Right renal pelvis (tissue), 4 donors: ENCODE measurements around the gene VEGFB. TPM values are rescaled to one million over a fixed set of nuclear protein-coding genes. Genes with fewer than 3 reads are reported as not detected.

Experiments
- DNase-seq, 4 donors: peaks; one replicate each; pipeline ENCODE4 v3.0.0-alpha.2; 2013; ENCODE audit warnings: low read depth in 4 of 4, low spot score in 3 of 4, missing footprints in 1 of 4
- polyA plus RNA-seq, 4 donors: library from polyadenylated mRNA; unstranded; fragments of 120-200 nt; gene quantifications; one replicate each; pipeline ENCODE4 v1.2.1, GENCODE V29; 2013; ENCODE audit not compliant: insufficient read length in 4 of 4

VEGFB gene
- polyA plus RNA-seq, 4 donors = 80.7 to 98.7 (median 93.8) TPM

DNA sequence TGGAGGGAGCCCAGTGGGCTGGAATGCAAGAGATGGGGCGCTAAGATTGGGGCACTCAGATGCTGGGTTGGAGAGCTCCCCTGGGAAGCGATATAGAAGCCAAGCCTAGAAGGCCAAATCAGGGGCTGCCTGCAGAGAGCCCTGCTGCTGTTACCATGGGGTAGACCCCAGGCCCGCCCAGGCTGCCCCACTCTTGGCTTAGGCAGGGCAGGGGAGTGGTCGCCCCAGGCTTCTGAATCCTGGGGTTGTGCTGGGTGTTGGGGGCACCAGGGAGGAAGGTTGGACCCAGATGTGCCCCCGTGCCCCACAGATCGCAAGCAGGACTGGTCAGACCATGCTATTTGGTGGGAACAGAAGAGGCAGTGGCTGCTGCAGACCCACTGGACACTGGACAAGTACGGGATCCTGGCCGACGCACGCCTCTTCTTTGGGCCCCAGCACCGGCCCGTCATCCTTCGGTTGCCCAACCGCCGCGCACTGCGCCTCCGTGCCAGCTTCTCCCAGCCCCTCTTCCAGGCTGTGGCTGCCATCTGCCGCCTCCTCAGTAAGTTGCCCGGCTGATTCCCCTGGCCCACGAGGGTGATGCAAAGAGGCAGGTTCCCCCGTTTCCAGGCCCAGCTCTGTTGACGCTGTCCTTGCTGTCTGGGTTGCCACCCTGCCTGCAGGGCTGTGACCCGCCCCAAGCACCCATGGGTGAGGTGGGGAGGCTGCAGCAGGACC is 23.9 kb upstream of the VEGFB start:
- no peak for DNase-seq

- no peak for DNase-seq
Measured at GRCh38 chr11:64211181-64211872, 23.1 kb upstream of the VEGFB start.

GRCh38 chr11:64216879-64217278 is 17.5 kb upstream of the VEGFB start:
- no peak for DNase-seq

DNA sequence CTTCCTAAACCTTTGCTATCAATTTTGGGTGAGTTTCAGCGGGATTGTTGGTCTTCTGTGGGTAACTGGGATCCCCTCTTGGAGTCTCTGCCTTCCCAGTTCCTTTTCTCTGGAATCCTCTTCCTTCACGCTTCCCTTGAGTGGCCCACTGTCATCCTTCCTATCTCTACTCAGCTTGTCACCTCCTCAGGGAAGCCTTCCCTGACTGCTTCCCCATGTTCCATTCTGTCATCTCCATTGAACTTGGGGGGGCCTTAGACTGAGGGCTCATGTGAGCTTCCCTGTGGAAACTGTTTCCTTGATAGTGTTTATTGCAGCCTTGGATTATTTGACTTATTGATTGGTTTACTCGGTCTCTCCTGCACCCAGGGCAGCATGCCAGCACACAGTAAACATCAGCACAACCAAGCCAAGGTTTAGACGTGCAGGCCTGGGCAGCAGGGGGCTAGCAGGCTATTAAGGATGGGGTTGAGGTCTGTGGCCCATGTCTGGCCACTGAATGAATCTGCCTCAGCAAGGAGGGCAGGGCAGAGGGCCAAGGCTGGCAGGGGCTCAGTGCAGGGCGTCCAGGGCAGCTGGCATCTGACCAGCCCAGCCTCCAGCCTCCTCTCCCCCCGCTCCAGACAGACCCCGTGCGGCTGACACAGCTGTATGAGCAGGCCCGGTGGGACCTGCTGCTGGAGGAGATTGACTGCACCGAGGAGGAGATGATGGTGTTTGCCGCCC is 15.6 kb upstream of the VEGFB start:
- DNase-seq = no peak

- DNase-seq = no peak
Measured at GRCh38 chr11:64219354-64219684, 15.1 kb upstream of the VEGFB start.

DNA sequence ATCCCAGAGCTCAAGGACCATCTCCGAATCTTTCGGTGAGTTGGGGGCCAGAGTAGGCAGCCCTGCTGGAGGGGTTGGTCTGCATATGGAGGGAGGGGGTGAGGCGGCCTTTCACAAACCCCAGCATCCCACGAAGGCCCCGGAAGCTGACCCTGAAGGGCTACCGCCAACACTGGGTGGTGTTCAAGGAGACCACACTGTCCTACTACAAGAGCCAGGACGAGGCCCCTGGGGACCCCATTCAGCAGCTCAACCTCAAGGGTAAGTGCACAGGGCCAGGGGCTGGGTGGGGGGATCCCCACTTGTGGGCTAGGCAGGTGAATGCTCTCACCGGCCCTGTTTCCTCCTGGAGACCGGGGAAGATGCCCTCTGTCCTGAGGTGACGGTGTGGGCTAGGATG is 14.6 kb upstream of the VEGFB start:
- DNase-seq = no peak

DNA sequence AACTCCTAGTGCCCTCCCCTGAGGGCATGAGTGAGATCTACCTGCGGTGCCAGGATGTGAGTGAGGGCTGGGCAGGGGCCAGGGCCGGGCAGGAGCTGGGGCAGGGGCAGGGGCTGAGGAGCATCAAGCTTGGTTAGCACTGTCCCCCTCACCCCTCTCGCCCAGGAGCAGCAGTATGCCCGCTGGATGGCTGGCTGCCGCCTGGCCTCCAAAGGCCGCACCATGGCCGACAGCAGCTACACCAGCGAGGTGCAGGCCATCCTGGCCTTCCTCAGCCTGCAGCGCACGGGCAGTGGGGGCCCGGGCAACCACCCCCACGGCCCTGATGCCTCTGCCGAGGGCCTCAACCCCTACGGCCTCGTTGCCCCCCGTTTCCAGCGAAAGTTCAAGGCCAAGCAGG is 14.1 kb upstream of the VEGFB start:
- no peak for DNase-seq

DNA sequence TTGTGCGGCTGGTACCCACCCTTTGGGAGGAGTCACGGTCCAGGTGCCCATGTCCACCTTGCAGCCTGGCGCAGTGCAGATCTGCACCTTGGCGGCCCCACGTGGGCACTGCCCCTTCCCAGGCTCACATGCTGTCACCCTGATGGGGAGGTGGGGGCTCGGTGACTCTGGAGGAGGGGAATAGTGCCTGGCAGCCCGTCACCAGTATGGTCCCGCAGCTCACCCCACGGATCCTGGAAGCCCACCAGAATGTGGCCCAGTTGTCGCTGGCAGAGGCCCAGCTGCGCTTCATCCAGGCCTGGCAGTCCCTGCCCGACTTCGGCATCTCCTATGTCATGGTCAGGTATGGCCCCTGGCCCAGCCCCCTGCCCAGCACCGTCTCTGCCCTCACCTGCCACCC is 13.6 kb upstream of the VEGFB start:
- no peak for DNase-seq

DNA sequence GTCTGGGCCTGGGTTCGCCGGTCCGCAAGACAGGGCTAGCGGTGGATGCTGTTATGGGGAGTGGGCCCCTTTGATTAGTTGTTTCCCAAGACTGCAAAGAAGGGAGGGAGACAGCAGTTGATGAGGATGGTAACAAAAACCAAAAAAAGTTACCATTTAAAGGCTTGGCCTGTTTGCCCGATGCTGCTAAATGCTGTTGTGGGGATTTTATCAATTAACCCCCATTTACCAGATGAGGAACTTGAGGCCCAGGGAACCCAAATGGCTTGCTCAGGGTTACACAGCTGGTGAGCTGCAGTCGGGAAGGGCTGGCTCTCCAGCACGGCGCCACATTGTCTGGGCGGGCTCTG is 11.8 kb upstream of the VEGFB start:
- DNase-seq = no peak

DNA sequence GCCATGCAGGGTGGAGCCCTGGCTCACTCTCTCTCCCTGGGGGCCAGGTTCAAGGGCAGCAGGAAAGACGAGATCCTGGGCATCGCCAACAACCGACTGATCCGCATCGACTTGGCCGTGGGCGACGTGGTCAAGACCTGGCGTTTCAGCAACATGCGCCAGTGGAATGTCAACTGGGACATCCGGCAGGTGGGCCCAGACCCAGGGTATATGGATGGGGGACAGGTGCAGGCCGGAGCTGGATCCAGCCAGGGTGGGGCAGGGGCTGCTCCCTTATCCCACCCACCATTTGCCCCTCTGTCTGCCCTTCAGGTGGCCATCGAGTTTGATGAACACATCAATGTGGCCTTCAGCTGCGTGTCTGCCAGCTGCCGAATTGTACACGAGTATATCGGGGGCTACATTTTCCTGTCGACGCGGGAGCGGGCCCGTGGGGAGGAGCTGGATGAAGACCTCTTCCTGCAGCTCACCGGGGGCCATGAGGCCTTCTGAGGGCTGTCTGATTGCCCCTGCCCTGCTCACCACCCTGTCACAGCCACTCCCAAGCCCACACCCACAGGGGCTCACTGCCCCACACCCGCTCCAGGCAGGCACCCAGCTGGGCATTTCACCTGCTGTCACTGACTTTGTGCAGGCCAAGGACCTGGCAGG is 11.3 kb upstream of the VEGFB start:
- no peak for DNase-seq

DNA sequence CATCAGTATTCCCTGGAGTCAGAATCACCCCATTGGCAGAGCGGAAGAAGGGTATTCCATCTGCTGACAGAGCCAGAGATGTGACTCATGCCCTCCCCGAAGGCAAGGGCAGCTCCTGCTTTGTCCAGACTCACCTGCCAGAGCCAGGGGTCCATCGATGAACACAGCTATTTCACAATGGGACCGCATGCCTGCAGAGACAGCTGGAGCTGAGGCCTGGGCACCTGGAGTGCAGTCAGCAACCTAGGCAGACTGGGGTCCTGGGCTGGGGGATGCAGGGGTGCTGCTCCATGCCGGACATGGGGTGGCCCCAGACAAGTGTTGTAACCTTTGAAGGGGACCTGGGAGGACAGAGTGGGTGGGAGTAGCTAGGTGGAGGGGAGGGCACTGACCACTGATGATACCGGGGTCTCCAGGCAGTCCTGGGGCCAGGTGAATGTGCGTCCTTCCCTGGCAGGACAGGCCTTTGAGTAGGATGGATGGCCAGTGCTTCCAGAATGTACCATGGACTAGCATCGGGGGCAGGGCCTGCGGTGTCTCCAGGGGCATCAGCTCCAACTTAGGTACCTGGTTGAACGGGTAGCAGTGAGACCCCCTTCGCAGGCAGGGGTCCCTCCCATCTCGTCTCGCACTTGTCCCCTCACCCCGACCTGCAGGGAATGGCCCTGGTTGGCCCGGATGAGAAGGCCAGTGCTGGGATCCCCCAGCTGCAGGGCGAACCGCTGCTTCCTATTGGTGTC is 10.1 kb upstream of the VEGFB start:
- DNase-seq = no peak

- no peak for DNase-seq
Measured at GRCh38 chr11:64224891-64225607, 9.3 kb upstream of the VEGFB start.

DNA sequence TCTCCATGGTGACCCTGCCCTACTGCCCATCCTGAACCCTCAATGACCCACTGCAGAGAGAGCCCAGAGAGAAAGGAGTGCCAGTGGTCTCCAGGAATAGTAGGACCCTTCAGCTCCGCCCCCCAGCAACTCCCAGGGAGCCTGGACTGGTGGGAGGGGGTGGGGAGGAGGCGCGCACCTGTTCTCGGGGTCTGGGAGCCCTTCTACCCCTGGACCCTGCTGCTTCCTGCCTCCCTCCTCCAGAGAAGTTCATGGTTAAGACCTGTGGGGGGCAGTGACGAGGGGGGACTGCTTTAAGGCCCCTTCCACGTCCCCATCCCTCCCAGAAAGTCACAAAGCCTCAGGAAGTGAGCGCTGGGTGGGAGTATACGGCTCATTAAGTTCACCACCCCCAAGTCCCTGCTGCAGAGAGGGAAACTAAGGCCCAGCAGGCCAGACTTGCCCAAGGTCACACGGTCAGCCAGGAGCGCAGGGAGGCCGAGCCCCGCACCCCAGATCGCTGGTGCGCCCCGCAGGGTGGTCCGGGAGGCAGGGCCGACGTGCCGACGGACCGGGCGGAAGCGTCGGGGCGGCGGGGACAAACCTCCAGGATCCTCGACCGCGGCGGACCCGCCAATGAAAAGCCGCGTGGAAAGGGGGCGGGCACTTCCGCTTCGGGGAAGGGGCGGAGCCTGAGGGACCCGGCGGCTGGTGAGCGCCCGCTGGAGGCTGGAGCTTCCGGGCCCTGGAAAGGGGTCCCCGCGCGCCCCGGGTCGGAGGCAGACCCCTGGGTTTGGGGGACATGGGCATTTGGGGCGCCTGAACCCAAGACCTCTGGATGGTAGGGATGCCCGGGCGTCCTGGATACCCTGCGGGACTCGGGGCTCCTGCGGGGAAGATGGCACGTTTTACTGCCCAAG is 8.5 kb upstream of the VEGFB start, which contains the start of the genes NUDT22 and TRPT1:
NUDT22 (plus strand) TSS at position 667 of the 899 bp plus-strand sequence. CDS start 379 bp downstream, outside the sequence.
TRPT1 (minus strand) TSS at position 579 of the 899 bp plus-strand sequence; CDS start at position 253, 326 bp downstream.
- DNase-seq = no peak

DNA sequence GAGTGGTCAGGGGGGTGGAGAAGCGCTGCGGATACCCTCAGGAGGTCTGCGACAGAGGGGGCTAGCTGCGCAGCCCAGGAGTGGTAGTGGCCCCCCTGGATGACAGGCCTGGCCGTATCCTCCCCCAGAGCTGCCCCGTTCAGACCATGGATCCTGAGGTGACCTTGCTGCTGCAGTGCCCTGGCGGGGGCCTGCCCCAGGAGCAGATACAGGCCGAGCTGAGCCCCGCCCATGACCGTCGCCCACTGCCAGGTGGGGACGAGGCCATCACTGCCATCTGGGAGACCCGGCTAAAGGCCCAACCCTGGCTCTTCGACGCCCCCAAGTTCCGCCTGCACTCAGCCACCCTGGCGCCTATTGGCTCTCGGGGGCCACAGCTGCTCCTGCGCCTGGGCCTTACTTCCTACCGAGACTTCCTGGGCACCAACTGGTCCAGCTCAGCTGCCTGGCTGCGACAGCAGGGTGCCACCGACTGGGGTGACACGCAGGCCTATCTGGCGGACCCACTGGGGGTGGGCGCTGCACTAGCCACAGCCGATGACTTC is 7.8 kb upstream of the VEGFB start:
- DNase-seq = no peak

- DNase-seq = no peak
Measured at GRCh38 chr11:64227405-64227956, 6.9 kb upstream of the VEGFB start.

DNA sequence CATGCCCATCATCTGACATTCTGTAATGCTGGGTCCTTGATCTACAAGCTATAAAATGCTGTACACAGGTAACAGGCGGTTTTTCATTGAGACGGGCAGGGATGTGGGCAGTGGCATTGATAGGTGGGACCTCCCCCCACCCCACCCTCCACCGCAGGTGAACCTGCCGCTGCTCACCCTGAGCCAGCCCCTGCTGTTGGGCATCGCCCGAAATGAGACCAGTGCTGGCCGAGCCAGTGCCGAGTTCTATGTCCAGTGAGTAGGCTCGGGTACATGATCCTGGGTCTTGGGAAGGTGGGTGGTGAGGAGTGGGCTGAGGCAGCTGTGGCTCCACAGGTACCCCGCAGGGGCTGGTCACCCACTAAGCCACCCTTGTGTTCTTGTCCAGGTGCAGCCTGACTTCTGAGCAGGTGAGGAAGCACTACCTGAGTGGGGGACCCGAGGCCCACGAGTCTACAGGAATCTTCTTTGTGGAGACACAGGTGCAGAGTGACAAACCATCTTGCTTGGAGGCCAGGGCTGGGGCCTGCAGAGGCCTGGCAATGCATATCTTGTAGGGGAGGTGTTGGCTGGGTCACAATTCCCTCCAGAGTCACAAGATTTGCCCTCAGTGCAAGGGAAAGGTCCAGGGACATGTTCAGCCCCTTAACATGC is 5.2 kb upstream of the VEGFB start:
- DNase-seq = no peak

- no peak for DNase-seq
Measured at GRCh38 chr11:64229744-64230170, 4.6 kb upstream of the VEGFB start.
